HG02938 (cell line): ENCODE data around the gene CCNE1.

Experiments
- ATAC-seq: cut with Tn5 transposase; IDR thresholded peaks from one replicate; pipeline ENCODE4 v1.9.1; 2021; ENCODE audit warnings: mild to moderate bottlenecking, moderate library complexity; ENCODE audit not compliant: unreplicated experiment

Gene CCNE1

GRCh38 chr19:29811125-29812079 lies at the start of gene CCNE1:
Gene CCNE1 (plus strand): TSS chr19:29811991. CDS start chr19:29812556, 565 bp downstream.
- ATAC-seq: peak; percentile 66

DNA sequence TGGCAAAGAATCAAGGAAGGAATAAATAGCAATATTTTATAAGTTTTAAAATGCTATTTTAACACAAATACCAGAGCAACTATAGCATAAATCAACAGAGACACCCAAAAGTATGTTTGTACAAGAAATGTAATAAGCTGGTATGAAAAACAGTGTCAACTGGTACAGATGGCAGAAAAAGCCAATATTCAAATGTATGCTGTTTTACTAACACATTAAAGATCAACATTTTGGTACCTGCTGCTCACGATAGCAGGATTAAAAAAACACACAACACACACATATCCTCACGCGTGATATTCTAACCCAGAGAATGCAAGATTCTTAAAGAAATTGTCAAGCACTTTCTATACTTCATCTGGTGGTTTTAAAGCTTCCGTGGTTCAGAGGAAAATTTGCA lies 48.6 kb upstream of the CCNE1 start:
- no peak for ATAC-seq

DNA sequence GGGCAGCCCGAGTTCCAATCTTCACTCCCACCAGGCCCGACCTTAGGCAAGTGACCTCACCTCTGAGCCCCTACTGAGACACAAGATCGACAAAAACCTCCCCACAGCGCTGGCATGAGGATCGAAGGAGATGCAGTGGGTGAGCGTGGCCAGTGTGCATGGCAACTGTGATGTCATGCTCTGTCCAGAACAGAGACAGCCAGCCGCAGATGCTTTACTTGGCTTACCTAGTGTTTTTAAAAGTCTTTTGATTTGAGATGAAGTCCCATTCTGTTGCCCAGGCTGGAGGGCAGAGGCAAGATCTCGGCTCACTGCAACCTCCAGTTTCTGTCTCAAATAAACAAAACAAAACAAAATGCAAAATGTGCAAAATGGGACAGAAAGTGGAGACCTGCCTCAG lies 47.4 kb upstream of the CCNE1 start:
- ATAC-seq: no peak

GRCh38 chr19:29766100-29766499 lies 45.7 kb upstream of the CCNE1 start:
- no peak for ATAC-seq

- no peak for ATAC-seq
Observed at GRCh38 chr19:29767039-29767735, 44.6 kb upstream of the CCNE1 start.

DNA sequence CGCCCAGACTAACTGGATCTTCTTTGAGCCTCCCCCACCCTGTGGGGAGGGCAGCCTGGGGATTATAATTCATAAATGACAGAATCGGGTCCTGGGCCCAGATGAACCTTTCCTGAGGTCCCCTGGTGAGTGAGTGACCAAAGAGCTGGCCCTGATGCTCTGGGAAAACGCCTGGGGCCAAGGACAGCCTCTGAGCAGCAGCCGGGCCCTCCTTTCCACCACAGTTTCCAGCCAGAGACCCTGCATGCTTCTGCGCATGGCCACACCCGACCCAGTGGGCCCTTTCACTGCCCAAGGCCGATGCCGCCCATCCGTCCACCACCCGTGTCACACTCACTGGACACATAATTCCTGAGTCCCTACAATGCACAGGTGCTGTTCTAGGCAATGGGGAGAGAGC lies 43.6 kb upstream of the CCNE1 start:
- no peak for ATAC-seq

GRCh38 chr19:29769997-29770396 lies 41.8 kb upstream of the CCNE1 start:
- ATAC-seq: no peak

DNA sequence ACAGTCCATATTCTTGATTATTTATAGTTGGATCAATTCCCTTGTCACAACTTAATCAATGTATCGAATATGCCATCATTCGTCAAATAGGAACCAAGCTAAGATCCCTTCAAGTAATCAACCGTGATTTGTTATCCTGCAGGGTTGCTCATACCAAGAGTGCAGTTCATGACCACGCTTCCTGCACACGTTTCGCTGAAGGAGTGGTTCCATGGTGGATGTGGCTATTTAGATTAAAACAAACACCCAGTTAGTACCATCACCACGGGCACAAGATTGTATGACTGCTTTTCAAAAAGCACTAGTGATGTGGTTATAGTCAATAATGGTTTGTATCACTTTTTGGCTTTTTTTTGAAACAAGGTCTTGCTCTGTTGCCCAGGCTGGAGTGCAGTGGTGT lies 41.1 kb upstream of the CCNE1 start:
- no peak for ATAC-seq

- ATAC-seq: no peak
Observed at GRCh38 chr19:29771708-29772414, 39.9 kb upstream of the CCNE1 start.

DNA sequence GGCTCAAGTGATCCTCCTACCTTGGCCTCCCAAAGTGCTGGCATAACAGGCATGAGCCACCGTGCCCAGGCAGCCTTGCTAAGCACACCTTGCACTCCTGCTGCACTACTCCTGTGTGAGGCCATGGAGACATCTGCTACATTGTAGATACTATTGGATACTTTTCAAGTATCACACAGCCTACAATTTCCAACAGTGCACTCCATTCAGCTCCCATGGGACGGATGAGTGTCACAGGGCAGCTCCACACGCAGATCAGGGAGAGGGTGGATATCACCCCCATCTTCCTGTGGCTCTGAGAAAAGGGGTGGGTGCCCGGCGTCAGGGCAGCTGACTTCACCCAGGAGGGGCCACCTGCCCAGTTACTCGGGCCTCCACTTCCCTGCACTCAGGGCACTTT lies 39.1 kb upstream of the CCNE1 start:
- ATAC-seq: no peak

DNA sequence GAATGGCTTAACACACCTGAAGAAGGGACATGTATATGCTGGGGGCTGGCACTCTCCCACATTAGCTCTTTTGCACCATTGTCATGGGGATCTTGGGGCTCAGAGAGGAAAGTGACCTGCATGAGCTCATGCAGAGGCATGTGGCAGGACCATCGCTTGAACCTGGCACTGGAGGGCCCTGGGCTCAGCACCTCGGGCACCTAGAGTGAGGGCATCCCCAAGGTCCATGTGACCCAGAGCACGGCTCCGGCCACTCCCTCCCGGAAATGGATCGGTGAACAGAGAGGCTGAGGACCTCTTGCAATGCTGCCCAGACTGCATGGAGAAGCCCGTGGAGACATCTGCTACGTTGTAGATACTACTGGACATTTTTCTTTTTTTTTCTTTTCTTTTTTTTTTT lies 38.6 kb upstream of the CCNE1 start:
- ATAC-seq: no peak

DNA sequence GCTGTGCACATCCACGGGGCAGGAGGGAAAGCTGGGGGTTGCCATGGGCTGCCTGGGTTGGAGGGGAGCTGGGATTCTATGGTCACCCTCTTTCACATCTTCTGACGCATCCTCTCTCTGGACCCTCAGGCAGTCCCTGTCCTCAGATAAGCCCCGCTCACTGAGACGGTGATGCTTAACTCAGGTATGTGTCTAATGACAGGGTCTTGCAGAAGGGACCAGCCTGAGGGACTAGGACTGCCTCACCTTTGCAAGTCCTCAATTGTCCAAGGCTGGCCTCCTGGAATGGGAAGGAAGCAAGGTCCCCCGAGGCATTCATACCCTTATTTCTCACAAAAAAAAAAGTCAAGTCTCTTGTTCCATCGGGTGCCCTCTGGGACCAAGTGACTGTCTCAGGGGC lies 37.7 kb upstream of the CCNE1 start:
- no peak for ATAC-seq

- ATAC-seq: no peak
Observed at GRCh38 chr19:29777781-29778309, 33.9 kb upstream of the CCNE1 start.

- no peak for ATAC-seq
Observed at GRCh38 chr19:29779921-29780320, 31.9 kb upstream of the CCNE1 start.

DNA sequence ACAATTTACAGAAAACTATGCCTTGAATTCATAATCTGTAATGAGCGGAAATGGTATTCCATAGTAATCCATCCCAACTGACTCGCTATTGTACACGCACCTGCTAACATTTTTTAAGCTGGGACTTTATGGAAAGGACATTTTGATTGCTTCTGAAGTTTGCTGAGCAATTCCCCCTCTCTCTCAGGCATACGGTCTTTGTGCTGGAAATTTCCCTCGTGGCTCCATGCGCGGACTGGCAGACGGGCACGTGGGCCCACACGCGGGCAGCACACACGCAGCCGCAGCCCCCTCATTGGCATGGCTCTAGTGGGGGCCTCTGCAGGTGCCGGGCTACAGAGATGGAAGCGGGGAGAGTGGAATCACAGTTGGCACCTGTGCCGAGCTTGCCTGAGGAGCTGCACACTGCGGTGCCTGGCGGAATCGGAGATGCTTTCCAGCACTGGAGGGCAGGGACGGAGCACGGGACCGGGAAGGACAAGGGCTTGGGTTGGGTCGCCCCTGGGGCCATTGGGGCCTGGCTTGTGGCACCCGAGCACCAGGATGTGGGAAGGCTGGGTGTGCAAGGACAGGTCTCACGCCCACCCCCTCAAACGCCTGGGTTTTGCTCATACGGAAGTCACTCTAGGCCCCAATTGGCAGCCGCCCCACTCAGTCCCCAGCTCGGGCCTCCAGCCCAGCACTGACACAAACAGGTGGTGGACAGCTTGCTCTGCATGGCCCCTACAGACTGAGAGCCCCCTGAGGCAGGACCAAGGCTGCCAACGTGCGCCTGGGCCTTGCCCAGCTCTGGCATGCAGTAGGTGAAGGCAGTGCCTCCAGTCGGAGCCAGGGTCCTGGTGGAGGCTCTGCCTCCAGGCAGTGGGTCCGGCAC lies 30.2 kb upstream of the CCNE1 start:
- no peak for ATAC-seq

GRCh38 chr19:29782260-29782580 lies 29.6 kb upstream of the CCNE1 start:
- ATAC-seq: no peak

GRCh38 chr19:29783627-29784190 lies 28.1 kb upstream of the CCNE1 start:
- ATAC-seq: no peak

- ATAC-seq: no peak
Observed at GRCh38 chr19:29784598-29785223, 27.1 kb upstream of the CCNE1 start.

GRCh38 chr19:29785360-29785759 lies 26.4 kb upstream of the CCNE1 start:
- ATAC-seq: no peak
